Vein endothelial cell (primary cell): ENCODE measurements around the gene SLC35G1. TPM values are rescaled to one million over a fixed set of nuclear protein-coding genes. Genes with fewer than 3 reads are reported as not detected.

ENCODE experiments used
- total RNA-seq: library from RNA; depleted of rRNA; stranded (reverse); fragments of >200 nt; gene quantifications from 2 replicates; pipeline ENCODE4 v1.2.3, GENCODE V29; 2012

SLC35G1 gene, protein sequence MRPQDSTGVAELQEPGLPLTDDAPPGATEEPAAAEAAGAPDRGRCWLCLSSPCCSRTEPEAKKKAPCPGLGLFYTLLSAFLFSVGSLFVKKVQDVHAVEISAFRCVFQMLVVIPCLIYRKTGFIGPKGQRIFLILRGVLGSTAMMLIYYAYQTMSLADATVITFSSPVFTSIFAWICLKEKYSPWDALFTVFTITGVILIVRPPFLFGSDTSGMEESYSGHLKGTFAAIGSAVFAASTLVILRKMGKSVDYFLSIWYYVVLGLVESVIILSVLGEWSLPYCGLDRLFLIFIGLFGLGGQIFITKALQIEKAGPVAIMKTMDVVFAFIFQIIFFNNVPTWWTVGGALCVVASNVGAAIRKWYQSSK
- 3.3 and 4.5 TPM in 2 replicates for total RNA-seq

GRCh38 chr10:93893646-93894515 lies at the start of gene SLC35G1:
Gene SLC35G1 (plus strand): TSS chr10:93893978. CDS start chr10:93894034, 56 bp downstream.

Other genes starting within 250 kb of the SLC35G1 start
- 8.2 and 9.4 TPM in 2 replicates for gene FRA10AC1, start 191.4 kb upstream of the SLC35G1 start, total RNA-seq
- not detected in 2 replicates for gene LGI1, start 136.0 kb upstream of the SLC35G1 start, total RNA-seq
- under 0.01 and 0.10 TPM in 2 replicates for gene PLCE1, start 100.0 kb downstream of the SLC35G1 start, total RNA-seq